Sciatic nerve (tissue), 2 donors: ENCODE results near the gene TIMMDC1. TPM values are rescaled to one million over a fixed set of nuclear protein-coding genes. Genes with fewer than 3 reads are reported as not detected.
"Not testable (repeated sequence)": the region's sequence is repeated elsewhere in the genome, so short reads cannot be mapped to it uniquely, and the experiment has no call there.

Source experiments
- ATAC-seq: fragments of 200-7000 bp; cut with Tn5 transposase; one replicate; pipeline ENCODE4 v1.9.1; 2020; ENCODE audit warnings: mild to moderate bottlenecking, moderate library complexity
- DNase-seq: peaks from one replicate; pipeline ENCODE4 v3.0.0-alpha.2; 2020; ENCODE audit warnings: low spot score
- intact Hi-C: fragments of 100-400 bp; cut with DNase I; formaldehyde crosslinking; loops from one replicate; pipeline ENCODE4 v1.14.2; 2022
- total RNA-seq: library from RNA; stranded (reverse); fragmentation: NEBNext Ultra II Directional; extraction: Animal tissue kit (Norgen Biotek cat#: 25700); gene quantifications from one replicate; pipeline ENCODE4 v1.2.1, GENCODE V29; 2021
- donor health status: DM: no; HTN: no; CAD: no.
- donor health status: DM: no; HTN: no; CAD: no.

Gene TIMMDC1
- total RNA-seq, 1 donor from 2014 or later, result 92.7 TPM

GRCh38 chr3:119550192-119550910 is 52.0 kb downstream of the TIMMDC1 start:
- no peak for DNase-seq
- intact Hi-C loops, result no loop called here
- ATAC-seq, result no peak

- ATAC-seq, result no peak
- intact Hi-C loops, result no loop called here
Observed at GRCh38 chr3:119551598-119551997, 53.3 kb downstream of the TIMMDC1 start.

GRCh38 chr3:119552928-119553327 is 54.6 kb downstream of the TIMMDC1 start:
- ATAC-seq, intact Hi-C loops, DNase-seq: not testable (repeated sequence)

More at GRCh38 chr3:119551598-119551997, 53.3 kb downstream of the TIMMDC1 start:
- no peak for DNase-seq

- intact Hi-C loops, result no loop called here
- no peak for DNase-seq
- no peak for ATAC-seq
Observed at GRCh38 chr3:119553823-119554415, 55.6 kb downstream of the TIMMDC1 start.

GRCh38 chr3:119555309-119555735 is 57.0 kb downstream of the TIMMDC1 start:
- ATAC-seq, result peak; percentile 72
- DNase-seq, result no peak
- intact Hi-C loops, result no loop called here

GRCh38 chr3:119555929-119556328 is 57.6 kb downstream of the TIMMDC1 start:
- intact Hi-C loops, result no loop called here
- DNase-seq (no peak), ATAC-seq (no peak)

- intact Hi-C loops, result no loop called here
- ATAC-seq, result no peak
- no peak for DNase-seq
Observed at GRCh38 chr3:119557192-119557876, 59.0 kb downstream of the TIMMDC1 start.

- intact Hi-C loops, result no loop called here
- no peak for ATAC-seq
- DNase-seq, result no peak
Observed at GRCh38 chr3:119557877-119558269, 59.5 kb downstream of the TIMMDC1 start.

GRCh38 chr3:119558626-119559317 is 60.4 kb downstream of the TIMMDC1 start:
- no peak for ATAC-seq
- intact Hi-C loops, result no loop called here
- DNase-seq, result no peak

- DNase-seq (no peak), ATAC-seq (peak; percentile 56)
- intact Hi-C loops, result no loop called here
Observed at GRCh38 chr3:119559441-119559963, 61.2 kb downstream of the TIMMDC1 start, which contains the start of gene CD80. CD80 (minus strand) TSS chr3:119559614; CDS start chr3:119557728, 1,886 bp downstream.

- intact Hi-C loops, result no loop called here
- DNase-seq, result no peak
- ATAC-seq, result no peak
Observed at GRCh38 chr3:119560160-119560559, 61.8 kb downstream of the TIMMDC1 start.

- intact Hi-C loops, result no loop called here
- ATAC-seq (no peak), DNase-seq (no peak)
Observed at GRCh38 chr3:119562307-119562961, 64.1 kb downstream of the TIMMDC1 start.

GRCh38 chr3:119563334-119563733 is 65.0 kb downstream of the TIMMDC1 start:
- intact Hi-C loops, DNase-seq, ATAC-seq: not testable (repeated sequence)

GRCh38 chr3:119569156-119569555 is 70.8 kb downstream of the TIMMDC1 start:
- intact Hi-C loops, result no loop called here
- DNase-seq (no peak), ATAC-seq (no peak)

GRCh38 chr3:119570229-119570628 is 71.9 kb downstream of the TIMMDC1 start:
- no peak for DNase-seq
- intact Hi-C loops, result no loop called here
- ATAC-seq, result peak; percentile 90

- no peak for DNase-seq
- ATAC-seq, result no peak
- intact Hi-C loops, result no loop called here
Observed at GRCh38 chr3:119571230-119571629, 72.9 kb downstream of the TIMMDC1 start.

GRCh38 chr3:119571688-119572087 is 73.3 kb downstream of the TIMMDC1 start:
- ATAC-seq, result no peak
- intact Hi-C loops, result no loop called here

More at GRCh38 chr3:119571688-119572087, 73.3 kb downstream of the TIMMDC1 start:
- DNase-seq, result no peak
